HG03196 (cell line): ENCODE results near the gene MAP3K5.
"Not testable (repeated sequence)": the region's sequence is repeated elsewhere in the genome, so short reads cannot be mapped to it uniquely, and the experiment has no call there.

ENCODE experiments used
- ATAC-seq: cut with Tn5 transposase; IDR thresholded peaks from one replicate; pipeline ENCODE4 v1.9.1; 2021; ENCODE audit not compliant: unreplicated experiment

MAP3K5 gene

DNA sequence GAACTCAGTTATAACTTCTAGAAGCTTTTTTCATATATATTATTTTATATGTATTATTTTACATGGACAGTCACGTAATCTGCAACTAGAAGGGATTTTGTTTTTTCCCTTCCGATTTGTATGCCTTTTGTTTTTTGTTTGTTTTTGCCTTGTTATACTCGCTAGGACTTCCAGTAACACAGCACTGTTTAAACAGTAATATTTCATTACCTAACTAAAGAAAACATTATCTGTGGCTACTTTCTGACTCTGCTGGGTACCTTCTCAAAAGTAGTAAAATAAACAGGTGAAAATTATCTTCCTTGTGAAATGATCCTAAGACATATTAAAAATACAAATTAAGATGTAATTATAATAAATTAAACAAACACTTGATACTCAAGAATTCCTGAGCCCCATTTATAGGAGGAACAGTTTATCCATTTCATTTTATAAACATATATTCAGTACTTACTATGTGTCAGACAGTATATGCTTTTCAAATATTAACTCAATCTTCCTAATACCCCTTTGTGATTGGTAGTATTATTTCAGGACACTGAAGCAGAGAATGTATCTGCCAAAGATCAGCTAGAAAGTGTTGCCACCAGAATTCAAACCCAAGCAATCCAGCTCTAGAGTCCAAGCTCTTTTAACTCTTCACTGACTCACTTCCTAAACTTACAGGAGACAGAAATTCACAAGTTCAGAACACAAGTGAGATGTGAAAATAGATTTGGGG, 65.3 kb downstream of the MAP3K5 start:
- no peak for ATAC-seq

DNA sequence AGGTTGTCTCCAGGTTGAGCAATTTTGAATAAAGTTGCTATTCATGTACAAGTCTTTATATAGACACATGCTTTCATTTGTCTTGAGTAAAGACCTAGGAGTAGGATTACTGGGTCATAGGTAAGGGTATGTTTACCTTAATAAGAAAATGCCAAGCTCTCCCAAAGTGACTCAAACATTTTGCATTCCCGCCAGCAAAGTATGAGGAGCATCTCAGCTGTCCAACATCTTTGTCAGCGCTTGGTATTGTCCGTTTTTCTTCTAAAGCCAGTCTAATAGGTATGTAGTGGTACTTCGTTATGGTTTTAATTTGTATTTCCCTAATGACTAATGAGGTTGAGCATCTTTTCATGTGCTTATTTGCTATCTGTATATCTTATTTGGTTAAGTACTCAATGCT, 67.2 kb downstream of the MAP3K5 start:
- ATAC-seq = no peak

DNA sequence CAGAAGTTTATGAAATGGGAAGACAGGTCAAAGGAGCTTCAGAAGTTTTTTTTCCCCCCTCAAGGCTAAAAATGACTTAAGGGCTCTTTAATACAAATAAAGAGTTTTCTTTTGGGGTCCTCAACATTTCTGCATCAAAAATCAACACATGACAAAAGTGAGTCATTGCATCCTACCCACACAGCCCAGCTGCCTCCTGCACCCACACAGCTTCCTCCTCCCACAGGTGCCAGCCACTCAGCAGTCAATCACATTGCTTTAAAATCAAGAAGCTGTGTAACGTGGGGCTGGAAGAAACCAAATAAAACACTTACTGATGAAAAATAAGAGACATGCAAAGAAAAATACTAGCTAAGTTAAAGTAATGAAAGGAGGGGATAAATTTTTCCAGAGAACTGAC, 68.5 kb downstream of the MAP3K5 start:
- peak; percentile 51 for ATAC-seq

DNA sequence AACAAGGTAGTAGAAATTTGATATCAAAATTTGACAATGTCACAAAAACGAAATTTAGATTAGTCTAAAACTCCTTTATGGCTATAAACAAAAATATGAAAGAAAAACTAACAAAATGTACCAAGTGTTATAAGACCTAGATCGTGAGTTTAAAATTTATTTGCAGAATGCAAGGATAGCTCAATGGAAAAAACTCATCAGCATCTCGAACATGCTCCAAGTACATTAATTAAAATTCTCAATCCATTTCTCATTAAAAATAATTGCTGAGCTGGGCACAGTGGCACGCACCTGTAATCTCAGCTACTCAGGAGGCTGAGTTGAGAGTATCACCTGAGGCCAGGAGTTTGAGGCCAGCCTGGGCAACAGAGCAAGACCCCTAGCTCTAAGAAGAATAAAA, 70.8 kb downstream of the MAP3K5 start:
- ATAC-seq = no peak

DNA sequence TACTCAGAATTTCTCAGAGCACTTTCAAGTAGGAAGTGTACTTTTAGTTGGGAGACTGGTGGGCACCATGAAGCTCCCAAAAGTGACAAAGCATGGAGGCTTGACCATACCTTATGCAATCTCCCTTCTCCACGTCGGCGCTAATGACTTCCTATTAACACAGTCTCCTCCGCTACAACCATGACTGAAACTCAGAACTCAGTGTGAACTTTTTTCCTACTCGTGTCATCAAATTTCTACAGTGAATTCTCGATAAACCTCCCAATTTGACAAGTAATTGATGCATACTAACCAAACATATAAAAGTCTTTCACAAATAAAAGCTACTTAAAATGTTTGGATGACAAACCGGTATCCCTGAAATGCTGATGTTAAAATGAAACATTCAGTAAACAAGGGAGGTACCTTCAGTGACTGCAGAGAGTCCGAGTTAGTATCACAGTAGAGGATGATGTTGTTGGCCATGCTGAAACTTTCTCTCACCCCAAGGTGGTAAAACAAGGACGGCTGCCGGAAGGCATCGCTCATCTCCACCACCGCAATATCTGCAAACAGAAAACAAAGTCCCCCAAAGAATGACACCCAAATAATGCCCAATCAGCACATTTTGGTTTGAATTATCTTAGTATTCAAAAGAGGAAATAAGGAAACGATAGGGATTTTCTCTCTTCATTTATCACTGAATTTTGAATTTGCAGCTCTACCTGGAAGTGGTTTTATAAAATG, 72.1 kb downstream of the MAP3K5 start:
- ATAC-seq = peak; percentile 41

DNA sequence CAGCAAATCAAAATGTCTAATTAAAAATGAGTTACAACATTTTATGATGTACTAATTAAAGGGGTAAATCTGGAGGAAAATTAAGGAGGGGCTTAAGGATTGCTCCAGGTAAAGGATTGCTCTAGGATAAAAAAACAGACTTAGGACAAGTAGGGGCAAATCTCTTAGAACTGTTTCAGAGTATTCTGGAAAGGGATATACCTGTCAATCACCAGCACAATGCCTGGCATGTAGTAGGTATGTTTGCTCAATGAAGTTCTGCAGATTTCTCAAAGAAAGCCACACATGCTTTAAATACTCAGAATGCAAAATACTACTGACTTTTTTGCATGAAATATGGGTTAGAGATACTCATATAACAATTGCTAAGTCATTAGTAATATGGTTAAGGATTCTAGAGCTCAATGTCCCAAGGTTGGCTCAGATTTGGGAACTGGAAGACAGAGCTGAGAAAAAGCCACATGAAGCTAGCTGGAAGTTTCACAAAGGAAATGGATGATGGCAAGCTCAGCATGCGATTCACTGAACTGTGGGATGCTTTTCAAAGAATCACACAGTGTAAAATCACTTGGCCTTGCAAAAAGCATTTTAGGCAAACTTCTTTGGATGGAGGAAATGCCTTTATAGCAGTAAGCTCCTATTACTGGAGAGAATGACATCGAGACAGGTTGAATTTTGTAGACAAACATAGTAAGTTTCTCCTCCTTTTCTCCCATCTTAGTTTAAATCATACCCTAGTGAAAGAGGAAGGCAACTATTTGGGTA, 72.8 kb downstream of the MAP3K5 start:
- peak; percentile 44 for ATAC-seq

DNA sequence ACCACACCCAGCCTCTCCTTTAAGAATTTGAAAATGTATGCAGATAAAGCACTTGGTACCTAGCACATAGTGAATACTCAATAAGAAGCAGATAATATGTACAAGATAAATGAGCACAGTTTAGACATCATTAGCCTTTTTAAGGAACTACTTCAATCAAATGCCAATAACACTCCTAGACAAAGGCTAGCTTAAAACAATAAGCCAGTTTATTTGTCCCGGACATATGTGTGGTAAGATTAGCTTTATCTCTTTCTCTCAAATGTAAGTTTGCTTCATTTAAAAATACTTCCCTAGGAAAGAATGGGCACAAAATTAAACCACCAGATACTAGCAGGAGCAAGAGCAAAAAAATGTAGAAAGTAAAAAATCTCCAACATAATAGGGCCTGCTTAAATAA, 73.8 kb downstream of the MAP3K5 start:
- ATAC-seq = no peak

DNA sequence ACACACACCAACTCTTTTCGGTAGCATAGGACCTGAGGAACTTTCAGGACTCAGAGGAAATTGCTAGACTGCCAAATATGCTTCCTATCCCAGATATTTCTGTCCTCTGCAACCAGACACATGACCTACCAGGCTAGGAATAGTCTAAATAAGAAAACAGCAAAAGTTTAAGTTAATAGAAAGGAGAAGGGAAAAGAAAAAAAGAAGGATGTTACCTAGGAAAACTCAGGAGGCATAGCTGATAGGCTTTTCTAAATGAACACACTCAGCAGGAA, 74.6 kb downstream of the MAP3K5 start:
- ATAC-seq = peak; percentile 10

DNA sequence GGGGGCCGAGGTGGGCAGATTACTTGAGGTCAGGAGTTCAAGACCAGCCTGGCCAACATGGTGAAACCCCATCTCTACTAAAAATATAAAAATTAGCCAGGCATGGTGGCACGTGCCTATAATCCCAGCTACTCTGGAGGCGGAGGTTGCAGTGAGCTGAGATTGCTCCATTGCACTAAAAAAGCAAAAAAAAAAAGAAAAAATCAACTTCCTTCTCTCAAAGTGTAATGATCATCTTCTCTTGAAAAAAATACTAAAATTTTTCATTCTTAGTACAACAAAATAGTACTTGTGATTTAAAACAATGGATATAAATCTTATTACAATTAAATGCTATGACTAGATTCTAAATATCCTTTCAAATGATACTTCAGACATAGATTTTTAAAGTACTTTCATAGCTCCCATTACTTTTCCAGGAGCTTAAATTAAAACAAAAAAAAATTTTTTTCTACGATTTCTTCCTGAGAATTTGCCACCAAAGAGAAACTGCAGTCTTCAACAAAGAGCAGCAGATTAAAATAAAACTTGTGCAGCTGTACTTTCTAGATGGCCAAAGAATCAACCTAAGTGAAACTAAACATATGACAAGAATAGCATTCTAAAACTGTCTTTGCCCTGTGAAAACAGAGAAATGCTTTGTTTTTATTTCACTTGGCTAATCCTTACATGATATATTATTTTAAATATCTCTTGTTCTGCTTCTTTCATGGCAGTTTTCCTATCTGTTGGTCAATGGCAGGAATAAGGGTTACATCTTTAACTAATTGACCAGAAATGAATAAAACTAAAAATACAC, 75.2 kb downstream of the MAP3K5 start:
- ATAC-seq = peak; percentile 38

DNA sequence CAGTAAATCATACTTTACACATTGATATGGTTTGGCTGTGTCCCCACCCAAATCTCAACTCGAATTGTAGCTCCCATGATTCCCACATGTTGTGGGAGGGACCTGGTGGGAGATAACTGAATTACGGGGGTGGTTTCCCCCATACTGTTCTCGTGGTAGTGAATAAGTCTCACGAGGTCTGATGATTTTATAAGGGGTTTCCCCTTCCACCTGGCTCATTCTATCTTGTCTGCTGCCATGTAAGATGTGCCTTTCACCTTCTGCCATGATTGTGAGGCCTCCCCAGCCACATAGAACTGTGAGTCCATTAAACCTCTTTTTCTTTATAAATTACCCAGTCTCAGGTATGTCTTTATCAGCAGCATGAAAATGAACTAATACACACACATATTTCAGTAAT, 79.6 kb downstream of the MAP3K5 start:
- not testable (repeated sequence) for ATAC-seq

DNA sequence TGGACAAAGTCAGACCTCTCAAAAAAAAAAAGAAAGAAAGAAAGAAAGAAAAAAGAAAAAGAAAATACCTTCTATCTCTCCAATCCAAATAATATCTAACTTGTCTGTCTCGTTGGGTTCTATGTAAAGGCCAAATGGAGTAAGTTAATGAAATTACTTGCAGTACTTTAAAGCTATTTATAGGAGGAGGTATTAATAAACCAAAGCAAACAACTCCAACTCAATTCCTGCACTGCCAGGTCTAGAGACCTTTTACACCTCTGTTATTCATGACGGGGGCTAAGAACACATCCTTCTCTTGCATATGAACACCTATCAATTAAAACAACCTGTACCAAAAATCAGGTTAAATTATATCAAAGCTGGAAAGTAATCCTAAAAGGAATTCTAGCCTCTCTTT, 80.6 kb downstream of the MAP3K5 start:
- no peak for ATAC-seq

DNA sequence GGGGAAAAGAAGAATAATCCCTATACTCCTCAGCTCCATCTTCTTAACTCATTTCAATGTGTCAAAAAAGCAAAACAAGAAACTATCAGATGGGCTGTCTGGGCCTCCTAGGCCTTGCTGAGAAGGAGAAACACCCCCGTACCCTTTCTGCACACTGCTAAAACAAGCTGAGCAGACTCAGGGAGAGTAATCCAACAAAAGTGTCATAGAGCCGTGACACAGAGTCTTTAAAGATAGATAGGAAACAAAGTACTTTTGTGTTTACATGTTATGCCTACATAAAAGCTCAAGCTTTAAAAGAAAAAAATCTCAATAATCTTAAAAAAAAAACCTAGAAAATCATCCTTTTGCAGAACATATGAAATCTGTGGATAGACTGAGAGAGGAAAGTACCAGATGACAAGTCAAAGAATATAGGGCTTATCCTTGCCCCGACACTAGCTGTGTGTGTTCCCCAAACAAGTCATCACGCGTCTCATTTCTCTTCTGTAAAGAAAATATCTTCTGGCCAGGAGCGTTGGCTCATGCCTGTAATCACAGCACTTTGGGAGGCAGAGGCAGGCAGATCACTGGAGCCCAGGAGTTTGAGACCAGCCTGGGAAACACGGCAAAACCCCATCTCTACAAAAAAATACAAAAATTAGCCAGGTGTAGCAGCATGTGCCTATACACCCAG, 81.3 kb downstream of the MAP3K5 start:
- ATAC-seq = no peak

DNA sequence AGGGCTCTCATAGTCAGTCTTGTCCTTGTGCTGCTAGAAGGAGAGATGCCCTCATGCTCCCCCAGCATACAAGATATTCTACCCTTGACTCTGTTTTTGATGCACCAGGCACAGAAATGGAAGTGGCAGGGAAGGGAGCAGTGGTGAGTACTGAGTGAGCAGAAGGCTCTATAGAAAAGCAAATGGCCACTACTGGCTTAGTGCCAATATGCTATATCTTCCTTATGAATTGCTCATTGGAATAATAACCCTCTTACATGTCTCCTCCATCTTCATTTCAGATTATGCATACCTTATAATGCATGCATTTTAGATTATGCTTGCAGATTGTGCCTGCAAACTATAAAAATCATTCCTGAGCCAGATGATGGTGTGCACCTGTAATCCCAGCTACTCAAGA, 82.8 kb downstream of the MAP3K5 start:
- ATAC-seq = no peak

DNA sequence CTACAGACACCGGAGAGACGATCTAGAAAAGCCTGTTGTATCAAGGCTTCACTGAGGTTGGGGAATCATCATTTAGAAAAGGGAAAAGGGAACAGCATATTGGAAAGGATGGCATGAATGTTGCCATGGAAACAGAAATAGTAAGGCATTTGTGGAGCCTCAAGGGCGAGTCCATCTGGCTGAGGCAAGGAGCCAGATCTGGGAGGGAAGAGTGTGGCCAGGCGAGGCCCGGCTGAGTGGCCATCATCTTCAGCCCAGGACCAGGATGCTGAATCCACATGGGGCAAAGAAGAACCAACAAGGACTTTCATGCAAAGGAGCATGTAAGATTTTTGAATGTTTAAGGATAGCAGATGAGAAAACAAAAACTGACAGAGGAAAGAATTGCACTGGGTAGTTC, 85.8 kb downstream of the MAP3K5 start:
- ATAC-seq = no peak

DNA sequence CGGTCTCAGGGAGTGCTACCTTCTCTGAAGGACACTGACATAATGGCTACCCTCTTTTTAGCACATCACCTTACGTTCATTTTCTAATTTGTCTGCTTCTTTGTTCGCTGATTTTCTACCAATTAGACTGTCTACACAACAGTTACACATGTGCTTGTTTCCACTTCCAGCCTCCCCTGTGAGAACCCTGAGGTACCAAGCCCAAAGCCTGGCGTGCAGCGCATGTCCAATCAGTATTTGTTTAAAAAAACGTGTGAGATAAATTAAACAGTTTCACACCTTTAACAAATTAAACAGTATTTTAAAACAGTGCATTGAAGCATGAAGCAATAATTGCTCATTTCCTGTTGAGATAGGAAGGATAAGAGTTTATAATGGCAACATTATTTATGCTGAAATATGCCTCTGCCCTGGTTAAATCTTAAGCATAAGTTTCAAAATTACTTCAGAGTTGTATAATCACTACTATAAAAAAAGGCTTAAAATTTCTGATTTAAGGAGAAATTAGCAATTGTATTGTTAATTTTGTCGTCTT, 88.9 kb downstream of the MAP3K5 start:
- ATAC-seq = no peak

DNA sequence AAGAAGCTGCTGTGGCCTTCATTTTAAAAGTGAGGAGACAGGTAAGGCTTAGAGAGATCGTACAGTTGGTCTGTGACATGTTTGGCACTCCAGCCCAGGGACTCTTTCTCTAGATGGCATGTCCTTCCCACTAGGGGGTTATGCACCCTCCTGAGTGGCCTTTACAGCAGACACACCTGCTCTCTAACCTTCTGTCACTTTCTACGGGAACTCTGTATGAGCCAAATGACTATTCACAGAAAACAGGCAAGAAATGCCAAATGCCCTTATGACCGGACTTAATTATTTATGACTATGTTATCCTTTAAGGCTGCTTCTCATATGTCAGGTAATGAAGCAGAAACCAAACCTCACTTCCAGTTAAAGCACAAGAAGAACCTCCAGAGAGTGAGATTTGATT, 91.2 kb downstream of the MAP3K5 start:
- ATAC-seq = no peak

DNA sequence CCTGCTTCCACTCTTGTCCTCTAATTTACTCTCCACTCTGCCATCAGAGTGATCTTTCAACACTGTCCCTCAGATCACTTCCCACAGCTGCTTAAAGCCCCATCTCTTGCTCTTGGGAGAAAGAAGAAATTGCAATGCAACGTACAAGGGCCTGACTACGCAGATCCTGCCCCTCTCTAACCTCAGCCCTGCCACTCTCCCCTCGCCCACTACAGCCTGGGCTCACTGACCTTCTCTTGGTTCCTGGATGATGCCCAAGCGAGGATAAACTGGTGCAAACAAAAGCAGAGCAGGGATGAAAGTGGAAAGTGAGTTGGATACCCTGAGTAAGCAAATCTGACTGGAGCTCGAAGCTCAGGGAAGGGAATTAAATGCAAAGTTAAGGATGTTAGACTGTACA, 92.9 kb downstream of the MAP3K5 start:
- no peak for ATAC-seq

DNA sequence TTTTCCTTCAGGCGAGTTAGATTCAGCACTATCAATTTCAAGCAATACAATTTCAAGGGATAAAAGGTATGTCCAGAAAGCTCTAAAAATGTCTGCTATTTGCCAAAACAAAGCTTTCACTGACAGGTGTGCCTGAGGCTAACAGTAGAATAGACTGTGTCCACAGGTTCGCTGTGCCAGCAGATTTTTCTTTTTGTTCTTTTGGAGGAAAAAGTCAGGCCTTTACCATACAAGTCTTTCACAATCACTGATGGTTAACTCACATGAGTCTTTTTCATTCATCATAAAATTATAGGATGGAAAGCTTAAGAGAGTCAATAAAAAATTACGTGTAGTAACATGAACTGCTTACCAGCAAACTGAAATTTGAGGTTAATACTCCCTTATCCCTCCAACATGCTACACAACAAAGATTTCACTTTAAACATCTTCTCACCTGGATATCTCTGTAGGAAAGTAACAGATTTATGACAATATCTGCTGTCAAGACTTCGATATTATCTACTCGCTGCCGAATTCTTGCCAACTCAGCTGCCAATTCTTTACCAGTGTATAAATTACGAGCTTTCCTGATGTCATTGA, 95.4 kb downstream of the MAP3K5 start:
- no peak for ATAC-seq

DNA sequence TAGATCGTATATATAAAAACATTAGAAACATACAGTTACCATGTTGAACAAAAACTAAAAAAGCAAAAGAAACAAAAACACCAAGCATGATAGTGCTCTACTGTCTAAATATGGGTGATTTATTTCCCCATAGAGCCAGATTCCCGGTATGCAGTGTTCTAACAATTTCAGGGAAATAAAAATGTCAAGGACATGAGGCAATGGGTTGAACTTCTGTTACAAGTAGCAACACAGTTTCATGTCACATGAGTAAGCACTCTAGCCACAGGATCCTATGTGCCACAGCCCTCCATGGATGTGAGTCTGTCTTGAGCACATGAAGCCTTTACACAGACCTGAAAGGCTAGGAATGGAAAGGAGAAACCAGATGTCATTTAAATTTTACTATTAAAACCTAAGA, 96.0 kb downstream of the MAP3K5 start:
- no peak for ATAC-seq

DNA sequence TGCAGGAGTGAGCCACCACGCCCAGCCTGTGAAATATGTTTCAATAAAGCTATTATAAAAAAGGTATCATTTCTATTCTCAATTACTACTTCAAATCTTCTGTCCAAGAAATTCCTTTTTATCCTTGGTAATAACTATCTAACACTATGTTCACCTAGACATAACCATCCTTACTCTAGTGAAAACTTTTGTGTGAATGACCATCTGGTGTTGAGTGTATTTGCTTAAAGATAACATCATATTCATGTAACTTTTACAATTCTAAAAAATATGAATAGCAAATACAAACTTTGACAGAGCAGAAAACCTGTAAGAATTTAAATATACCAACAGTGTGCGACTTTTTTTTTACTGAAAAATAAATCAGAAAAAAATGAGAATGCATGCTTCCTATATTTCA, 96.9 kb downstream of the MAP3K5 start:
- ATAC-seq = no peak
